ENCODE results near the gene BANP.

BANP gene

DNA sequence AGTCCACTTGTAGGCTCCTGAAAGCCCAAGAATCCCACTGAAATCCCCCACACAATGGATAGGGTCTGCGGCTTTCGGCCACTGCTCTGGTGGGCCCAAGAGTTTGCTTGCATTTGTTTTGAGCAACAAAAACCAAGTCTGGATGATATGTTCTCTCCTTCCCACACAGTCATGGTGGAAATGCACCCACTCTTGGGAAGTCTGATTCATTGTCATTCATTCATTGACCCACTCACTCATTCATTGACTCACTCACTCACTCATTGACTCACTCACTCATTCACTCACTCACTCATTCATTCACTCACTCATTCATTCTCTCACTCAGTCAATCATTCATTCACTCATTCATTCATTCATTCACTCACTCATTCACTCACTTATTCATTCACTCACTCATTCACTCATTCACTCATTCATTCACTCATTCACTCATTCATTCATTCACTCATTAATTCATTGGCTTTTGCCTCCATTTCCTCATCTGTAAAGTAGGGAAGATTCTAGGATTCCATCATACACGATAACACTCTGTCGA is 12.8 kb upstream of the BANP start:
- no CpG with 5 or more reads among the region's 4 CpGs for WGBS, 2 donors (ENCODE audit: extremely low coverage in 2 of 2, insufficient read length in 2 of 2, insufficient replicate concordance in 1 of 2)
- Histone ChIP-seq H2BK15ac (ENCODE audit: low read length) (no peak overlapping the region), H3K23ac (ENCODE audit: low read depth, low read length, poor library complexity) (no peak overlapping the region), H4K91ac (ENCODE audit: low read depth, low read length, poor library complexity) (no peak overlapping the region), H3K79me1 (ENCODE audit: low read depth, low read length) (no peaks in the 10 kb centered on the region), H2BK120ac (ENCODE audit: low read depth, low read length) (no peak overlapping the region), H3K4ac (ENCODE audit: low read length) (no peak overlapping the region), H3K4me2 (ENCODE audit: insufficient read depth, low read length, poor library complexity, severe bottlenecking) (no peak overlapping the region), H3K18ac (ENCODE audit: low read length) (no peak overlapping the region), H2AFZ (ENCODE audit: low read length) (no peak overlapping the region), H3K9me3 (replicated peaks in 1 of 2; ENCODE audit: control insufficient read depth in 2 of 2, insufficient read depth in 1 of 2, low read depth in 1 of 2, low read length in 2 of 2) (no peaks in the 10 kb centered on the region), H3K36me3 (replicated peaks in 1 of 2; ENCODE audit: control insufficient read depth in 2 of 2, insufficient read depth in 2 of 2, low read length in 2 of 2) (no peaks in the 10 kb centered on the region), H2BK5ac (ENCODE audit: low read length) (no peak overlapping the region), H2BK12ac (ENCODE audit: low read length) (no peak overlapping the region), H2AK5ac (ENCODE audit: low read depth, low read length) (no peak overlapping the region), H4K8ac (ENCODE audit: low read depth, low read length) (no peak overlapping the region), H3K9ac (ENCODE audit: low read depth, low read length, poor library complexity) (no peak overlapping the region), H3K14ac (ENCODE audit: low read length) (no peak overlapping the region), H3K4me3 (ENCODE audit: low read length in 2 of 2) (no peak overlapping the region), H3K27ac (replicated peaks; ENCODE audit: low read length) (no peak overlapping the region), H3K27me3 (ENCODE audit: control insufficient read depth in 3 of 3, insufficient read depth in 3 of 3, low read depth in 1 of 3, low read length in 3 of 3) (no peaks in the 10 kb centered on the region), H3K4me1 (ENCODE audit: control insufficient read depth in 2 of 2, insufficient read depth in 1 of 2, low read depth in 1 of 2, low read length in 2 of 2) (no peaks in the 10 kb centered on the region)
- no peak for DNase-seq (ENCODE audit: low spot score)

DNA sequence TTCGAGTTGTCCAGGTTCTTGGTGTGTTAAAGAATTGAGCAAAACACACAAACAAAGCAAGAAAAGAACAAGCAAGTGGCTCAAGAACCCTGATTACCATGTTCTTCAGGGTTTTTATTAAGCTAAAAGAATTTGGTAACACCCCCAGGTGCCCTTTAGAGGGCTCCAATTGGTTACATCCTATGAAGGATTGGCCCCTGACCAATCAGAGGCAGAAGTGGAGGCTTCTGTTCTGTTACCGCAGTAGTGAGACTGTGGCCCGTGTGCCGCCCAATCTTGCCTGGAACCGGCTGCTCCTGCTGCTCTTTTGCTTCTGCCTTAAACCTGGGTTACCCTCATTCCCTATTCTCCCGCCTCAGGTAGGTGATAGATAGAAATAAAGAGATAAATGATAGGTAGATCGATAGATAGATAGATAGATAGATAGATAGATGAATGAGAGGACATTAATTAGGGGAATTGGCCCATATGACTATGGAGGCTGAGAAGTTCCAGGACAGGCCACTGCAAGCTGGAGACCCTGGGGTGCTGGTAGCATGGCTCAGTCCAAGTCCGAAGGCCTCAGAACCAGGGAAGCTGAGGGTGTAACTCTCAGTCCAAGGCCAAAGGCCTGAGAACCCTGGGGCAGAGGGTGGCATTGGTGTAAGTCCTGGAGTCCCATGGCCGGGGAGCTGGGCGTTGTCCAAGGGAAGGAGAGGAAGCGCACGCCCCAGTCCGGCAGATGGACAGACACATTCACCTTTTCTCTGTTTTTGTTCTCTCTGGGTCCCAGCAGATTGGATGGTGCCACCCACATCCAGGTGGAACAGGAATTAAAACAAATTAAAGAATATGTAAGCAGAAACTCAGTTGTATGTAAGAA is 11.4 kb upstream of the BANP start:
- Histone ChIP-seq H3K14ac (ENCODE audit: low read length) (no peak overlapping the region), H3K27ac (replicated peaks; ENCODE audit: low read length) (no peak overlapping the region), H3K27me3 (ENCODE audit: control insufficient read depth in 3 of 3, insufficient read depth in 3 of 3, low read depth in 1 of 3, low read length in 3 of 3) (no peaks in the 10 kb centered on the region), H3K9me3 (replicated peaks in 1 of 2; ENCODE audit: control insufficient read depth in 2 of 2, insufficient read depth in 1 of 2, low read depth in 1 of 2, low read length in 2 of 2) (no peaks in the 10 kb centered on the region), H2AFZ (ENCODE audit: low read length) (no peak overlapping the region), H3K79me1 (ENCODE audit: low read depth, low read length) (no peaks in the 10 kb centered on the region), H3K36me3 (replicated peaks in 1 of 2; ENCODE audit: control insufficient read depth in 2 of 2, insufficient read depth in 2 of 2, low read length in 2 of 2) (no peaks in the 10 kb centered on the region), H4K91ac (ENCODE audit: low read depth, low read length, poor library complexity) (no peak overlapping the region), H2BK15ac (ENCODE audit: low read length) (no peak overlapping the region), H2AK5ac (ENCODE audit: low read depth, low read length) (no peak overlapping the region), H3K18ac (ENCODE audit: low read length) (no peak overlapping the region), H2BK12ac (ENCODE audit: low read length) (no peak overlapping the region), H2BK120ac (ENCODE audit: low read depth, low read length) (no peak overlapping the region), H3K9ac (ENCODE audit: low read depth, low read length, poor library complexity) (no peak overlapping the region), H4K8ac (ENCODE audit: low read depth, low read length) (no peak overlapping the region), H3K23ac (ENCODE audit: low read depth, low read length, poor library complexity) (no peak overlapping the region), H3K4me1 (ENCODE audit: control insufficient read depth in 2 of 2, insufficient read depth in 1 of 2, low read depth in 1 of 2, low read length in 2 of 2) (no peaks in the 10 kb centered on the region), H3K4ac (ENCODE audit: low read length) (no peak overlapping the region), H3K4me2 (ENCODE audit: insufficient read depth, low read length, poor library complexity, severe bottlenecking) (no peak overlapping the region), H3K4me3 (ENCODE audit: low read length in 2 of 2) (no peak overlapping the region), H2BK5ac (ENCODE audit: low read length) (no peak overlapping the region)
- 100% methylated on average over 1 of the region's 13 CpGs; no CpG with 5 or more reads in 1 of the 2 donors for WGBS, 2 donors (ENCODE audit: extremely low coverage in 2 of 2, insufficient read length in 2 of 2, insufficient replicate concordance in 1 of 2)
- no peak for DNase-seq (ENCODE audit: low spot score)

DNA sequence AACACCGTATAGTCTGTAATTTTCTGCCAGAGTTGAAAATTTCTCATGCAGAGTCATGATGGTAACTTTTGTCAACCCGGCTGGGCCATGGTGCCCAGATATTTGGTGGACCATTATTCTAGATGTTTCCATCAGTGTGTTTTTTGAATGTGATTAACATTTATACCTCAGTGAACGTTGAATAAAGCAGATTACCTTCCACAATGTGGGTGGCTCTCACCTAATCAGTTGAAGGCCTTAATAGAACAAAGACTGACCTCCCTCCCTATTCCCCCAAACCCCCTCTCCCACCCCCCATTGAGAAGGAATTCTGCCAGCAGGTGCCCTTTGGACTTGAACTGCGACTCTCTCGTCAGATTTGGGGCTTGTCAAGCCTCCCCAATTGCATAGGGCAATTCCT is 8.6 kb upstream of the BANP start:
- Histone ChIP-seq H3K9me3 (replicated peaks in 1 of 2; ENCODE audit: control insufficient read depth in 2 of 2, insufficient read depth in 1 of 2, low read depth in 1 of 2, low read length in 2 of 2) (no peaks in the 10 kb centered on the region), H3K9ac (ENCODE audit: low read depth, low read length, poor library complexity) (no peak overlapping the region), H4K8ac (ENCODE audit: low read depth, low read length) (no peak overlapping the region), H3K4me2 (ENCODE audit: insufficient read depth, low read length, poor library complexity, severe bottlenecking) (no peak overlapping the region), H3K79me1 (ENCODE audit: low read depth, low read length) (no peaks in the 10 kb centered on the region), H3K18ac (ENCODE audit: low read length) (no peak overlapping the region), H4K91ac (ENCODE audit: low read depth, low read length, poor library complexity) (no peak overlapping the region), H3K36me3 (replicated peaks in 1 of 2; ENCODE audit: control insufficient read depth in 2 of 2, insufficient read depth in 2 of 2, low read length in 2 of 2) (no peaks in the 10 kb centered on the region), H2BK12ac (ENCODE audit: low read length) (no peak overlapping the region), H3K23ac (ENCODE audit: low read depth, low read length, poor library complexity) (no peak overlapping the region), H2BK120ac (ENCODE audit: low read depth, low read length) (no peak overlapping the region), H3K14ac (ENCODE audit: low read length) (no peak overlapping the region), H3K4ac (ENCODE audit: low read length) (no peak overlapping the region), H3K27ac (replicated peaks; ENCODE audit: low read length) (no peak overlapping the region), H2AK5ac (ENCODE audit: low read depth, low read length) (no peak overlapping the region), H2BK5ac (ENCODE audit: low read length) (no peak overlapping the region), H3K27me3 (ENCODE audit: control insufficient read depth in 3 of 3, insufficient read depth in 3 of 3, low read depth in 1 of 3, low read length in 3 of 3) (no peaks in the 10 kb centered on the region), H2AFZ (ENCODE audit: low read length) (no peak overlapping the region), H2BK15ac (ENCODE audit: low read length) (no peak overlapping the region), H3K4me3 (ENCODE audit: low read length in 2 of 2) (no peak overlapping the region), H3K4me1 (ENCODE audit: control insufficient read depth in 2 of 2, insufficient read depth in 1 of 2, low read depth in 1 of 2, low read length in 2 of 2) (peaks cover 3 to 9% of the 10 kb centered on the region in 2 donors)
- no CpG with 5 or more reads among the region's 5 CpGs for WGBS, 2 donors (ENCODE audit: extremely low coverage in 2 of 2, insufficient read length in 2 of 2, insufficient replicate concordance in 1 of 2)
- no peak for DNase-seq (ENCODE audit: low spot score)

DNA sequence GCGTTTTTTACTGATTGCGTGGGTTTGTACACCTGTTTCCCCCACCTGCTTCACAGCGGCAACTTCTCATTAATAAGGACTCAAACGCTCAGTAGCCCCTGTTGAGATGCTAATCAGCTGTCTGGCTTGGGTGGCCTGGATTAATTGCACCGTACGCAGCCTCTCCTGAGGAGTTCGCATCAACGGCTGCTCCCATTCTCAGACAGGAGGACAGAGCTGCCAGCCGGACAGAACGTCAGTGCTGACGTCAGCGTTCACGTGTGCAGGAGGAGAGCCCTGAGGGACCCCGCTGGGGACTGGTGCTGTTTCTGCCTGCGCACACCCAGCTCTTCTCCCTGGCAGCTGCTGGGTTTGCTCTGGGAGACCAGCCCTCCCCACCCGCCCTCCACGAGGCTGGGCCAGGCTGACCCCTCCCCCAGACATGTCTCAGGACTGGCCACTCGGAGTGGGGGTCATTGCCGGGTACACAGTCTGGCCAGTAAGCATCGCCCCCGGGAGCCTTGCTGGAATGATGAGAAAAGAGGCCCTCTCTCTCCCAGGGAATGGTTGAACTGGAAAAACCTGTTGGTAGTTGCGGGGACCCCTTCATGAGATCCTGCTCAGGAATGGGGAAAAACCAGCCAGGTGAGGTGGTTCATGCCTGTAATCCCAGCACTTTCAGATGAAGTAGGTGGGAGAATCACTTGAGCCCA is 5.7 kb upstream of the BANP start:
- Histone ChIP-seq H4K8ac (ENCODE audit: low read depth, low read length) (no peak overlapping the region), H3K27me3 (ENCODE audit: control insufficient read depth in 3 of 3, insufficient read depth in 3 of 3, low read depth in 1 of 3, low read length in 3 of 3) (no peaks in the 10 kb centered on the region), H2BK15ac (ENCODE audit: low read length) (no peak overlapping the region), H4K91ac (ENCODE audit: low read depth, low read length, poor library complexity) (no peak overlapping the region), H2BK12ac (ENCODE audit: low read length) (no peak overlapping the region), H2BK5ac (ENCODE audit: low read length) (no peak overlapping the region), H3K23ac (ENCODE audit: low read depth, low read length, poor library complexity) (no peak overlapping the region), H3K9me3 (replicated peaks in 1 of 2; ENCODE audit: control insufficient read depth in 2 of 2, insufficient read depth in 1 of 2, low read depth in 1 of 2, low read length in 2 of 2) (no peaks in the 10 kb centered on the region), H3K14ac (ENCODE audit: low read length) (no peak overlapping the region), H2AK5ac (ENCODE audit: low read depth, low read length) (no peak overlapping the region), H3K36me3 (replicated peaks in 1 of 2; ENCODE audit: control insufficient read depth in 2 of 2, insufficient read depth in 2 of 2, low read length in 2 of 2) (no peaks in the 10 kb centered on the region), H3K79me1 (ENCODE audit: low read depth, low read length) (no peaks in the 10 kb centered on the region), H3K18ac (ENCODE audit: low read length) (peak overlapping the region; percentile 9), H3K4me1 (ENCODE audit: control insufficient read depth in 2 of 2, insufficient read depth in 1 of 2, low read depth in 1 of 2, low read length in 2 of 2) (peaks cover 3 to 9% of the 10 kb centered on the region in 2 donors), H2AFZ (ENCODE audit: low read length) (peak overlapping the region; percentile 81), H3K4me2 (ENCODE audit: insufficient read depth, low read length, poor library complexity, severe bottlenecking) (peak overlapping the region; percentile 44), H2BK120ac (ENCODE audit: low read depth, low read length) (no peak overlapping the region), H3K4me3 (ENCODE audit: low read length in 2 of 2) (no peak overlapping the region), H3K4ac (ENCODE audit: low read length) (no peak overlapping the region), H3K9ac (ENCODE audit: low read depth, low read length, poor library complexity) (no peak overlapping the region), H3K27ac (replicated peaks; ENCODE audit: low read length) (no peak overlapping the region)
- no CpG with 5 or more reads among the region's 22 CpGs for WGBS, 2 donors (ENCODE audit: extremely low coverage in 2 of 2, insufficient read length in 2 of 2, insufficient replicate concordance in 1 of 2)
- peak; percentile 46 for DNase-seq (ENCODE audit: low spot score)

Data from neuronal stem cell (in vitro differentiated cells).